Liver (tissue), 9 donors: Measurements from ENCODE around the gene BIN2. TPM values are rescaled to one million over a fixed set of nuclear protein-coding genes. Genes with fewer than 3 reads are reported as not detected.

ENCODE experiments used
- DNase-seq: peaks from one replicate; pipeline ENCODE4 v3.0.0-alpha.2; 2017; ENCODE audit warnings: low spot score
- H3K27ac ChIP-seq, 2 donors: one replicate each; pipeline ENCODE4 v1.7.0; 2013; ENCODE audit warnings: inconsistent platforms in 2 of 2, low read length in 2 of 2, control low read depth in 1 of 2, low read depth in 1 of 2, mild to moderate bottlenecking in 1 of 2
- H3K27me3 ChIP-seq, 4 donors: one replicate each; pipeline versions ENCODE4 v1.6.1 to v1.7.0; 2013; ENCODE audit warnings: low read length in 3 of 4, inconsistent platforms in 1 of 4, mild to moderate bottlenecking in 1 of 4, moderate library complexity in 1 of 4; ENCODE audit not compliant: control insufficient read depth in 4 of 4, insufficient read depth in 4 of 4
- H3K36me3 ChIP-seq, 4 donors: one replicate each; pipeline versions ENCODE4 v1.6.1 to v1.7.0; 2013; ENCODE audit warnings: low read length in 3 of 4, mild to moderate bottlenecking in 3 of 4, low read depth in 1 of 4, moderate library complexity in 1 of 4; ENCODE audit not compliant: control insufficient read depth in 4 of 4, insufficient read depth in 3 of 4
- H3K4me1 ChIP-seq, 4 donors: one replicate each; pipeline versions ENCODE4 v1.6.1 to v1.7.0; 2013; ENCODE audit warnings: low read length in 3 of 4, mild to moderate bottlenecking in 3 of 4, moderate library complexity in 1 of 4; ENCODE audit not compliant: control insufficient read depth in 4 of 4, insufficient read depth in 4 of 4
- H3K4me3 ChIP-seq, 3 donors: one replicate each; pipeline versions ENCODE4 v1.6.1 to v1.7.0; 2013; ENCODE audit warnings: low read length in 3 of 3, control low read depth in 1 of 3, low read depth in 1 of 3, mild to moderate bottlenecking in 1 of 3
- H3K9ac ChIP-seq, 2 donors: one replicate each; pipeline ENCODE4 v1.7.0; 2013; ENCODE audit warnings: low read length in 2 of 2, mild to moderate bottlenecking in 2 of 2, moderate library complexity in 2 of 2, control low read depth in 1 of 2, low read depth in 1 of 2
- H3K9me3 ChIP-seq, 4 donors: one replicate each; pipeline versions ENCODE4 v1.6.1 to v1.7.0; 2013; ENCODE audit warnings: low read length in 3 of 4; ENCODE audit not compliant: control insufficient read depth in 4 of 4
- ATF3 ChIP-seq: IDR thresholded peaks from 2 replicates; pipeline ENCODE4 v1.6.1; 2016; ENCODE audit warnings: antibody characterized with exemption
- CTCF ChIP-seq: fragments of 150-350 bp; IDR thresholded peaks from 2 replicates; pipeline ENCODE4 v1.5.1; 2017; ENCODE audit warnings: improper control_type of control experiment, low read depth, low read length; ENCODE audit not compliant: missing input control
- EGR1 ChIP-seq, 2 donors: IDR thresholded peaks; 2 replicates each; pipeline ENCODE4 v1.6.1; 2016 to 2018; ENCODE audit warnings: antibody characterized with exemption in 2 of 2, low read depth in 2 of 2
- FOXA1 ChIP-seq: IDR thresholded peaks from 2 replicates; pipeline ENCODE4 v1.6.1; 2016; ENCODE audit warnings: antibody characterized with exemption
- FOXA2 ChIP-seq: IDR thresholded peaks from 2 replicates; pipeline ENCODE4 v1.6.1; 2016; ENCODE audit warnings: antibody characterized with exemption
- GABPA ChIP-seq, 2 donors: IDR thresholded peaks in 1 of 2; conservative IDR thresholded peaks in 1 of 2; 2 replicates each; pipeline ENCODE4 v1.6.1; 2016; ENCODE audit warnings: antibody characterized with exemption in 2 of 2, mild to moderate bottlenecking in 1 of 2, moderate library complexity in 1 of 2
- HNF4A ChIP-seq, 2 donors: conservative IDR thresholded peaks; 2 replicates each; pipeline ENCODE4 v1.6.1; 2016; ENCODE audit warnings: antibody characterized with exemption in 2 of 2, mild to moderate bottlenecking in 2 of 2
- HNF4G ChIP-seq: IDR thresholded peaks from 2 replicates; pipeline ENCODE4 v1.6.1; 2016; ENCODE audit warnings: antibody characterized with exemption
- JUND ChIP-seq, 2 donors: IDR thresholded peaks; 2 replicates each; pipeline ENCODE4 v1.6.1; 2016; ENCODE audit warnings: antibody characterized with exemption in 2 of 2
- MAX ChIP-seq: IDR thresholded peaks from 2 replicates; pipeline ENCODE4 v1.6.1; 2016; ENCODE audit warnings: antibody characterized with exemption
- NR2F2 ChIP-seq: IDR thresholded peaks from 2 replicates; pipeline ENCODE4 v1.6.1; 2016; ENCODE audit warnings: antibody characterized with exemption
- RAD21 ChIP-seq, 2 donors: IDR thresholded peaks; 2 replicates each; pipeline ENCODE4 v1.6.1; 2016; ENCODE audit warnings: antibody characterized with exemption in 2 of 2, mild to moderate bottlenecking in 2 of 2
- RXRA ChIP-seq, 2 donors: IDR thresholded peaks; 2 replicates each; pipeline ENCODE4 v1.6.1; 2017 to 2018; ENCODE audit warnings: antibody characterized with exemption in 2 of 2, mild to moderate bottlenecking in 1 of 2
- SP1 ChIP-seq: IDR thresholded peaks from 2 replicates; pipeline ENCODE4 v1.6.1; 2018; ENCODE audit warnings: antibody characterized with exemption, mild to moderate bottlenecking
- TAF1 ChIP-seq: conservative IDR thresholded peaks from 2 replicates; pipeline ENCODE4 v1.6.1; 2016; ENCODE audit warnings: antibody characterized with exemption, mild to moderate bottlenecking
- YY1 ChIP-seq: IDR thresholded peaks from 2 replicates; pipeline ENCODE4 v1.6.1; 2016; ENCODE audit warnings: antibody characterized with exemption, mild to moderate bottlenecking
- ZBTB33 ChIP-seq: IDR thresholded peaks from 2 replicates; pipeline ENCODE4 v1.6.1; 2016; ENCODE audit warnings: antibody characterized with exemption
- WGBS: extraction: QIAGEN DNeasy Blood & Tissue Kit; methylation state at CpG from one replicate; pipeline ENCODE4 v1.1.7; 2013; 5-methylcytosine and 5-hydroxymethylcytosine counted together
- polyA plus RNA-seq, 2 donors: library from polyadenylated mRNA; stranded (reverse) in 1 of 2; unstranded in 1 of 2; fragments of 200-250 nt in 1 of 2; fragments of >200 nt in 1 of 2; fragmentation: Nextera tagmentation in 1 of 2; extraction: Ambion mirVana in 1 of 2; gene quantifications; one replicate each; pipeline versions ENCODE4 v1.2.1 to v1.2.3, GENCODE V29; 2013 to 2015
- total RNA-seq, 2 donors: library from RNA; depleted of rRNA; stranded (reverse); fragments of >200 nt; gene quantifications; one replicate each; pipeline ENCODE4 v1.2.3, GENCODE V29; 2014
- TF ChIP-seq, protein P1 (sequence below): IDR thresholded peaks from 2 replicates; pipeline ENCODE4 v1.6.1; 2016; ENCODE audit warnings: antibody characterized with exemption, mild to moderate bottlenecking
- donor health status: healthy.
- donor health status: healthy.
- donor health status: healthy.
- donor health status: healthy.
- donor health status: healthy.

Gene BIN2
- total and polyA plus RNA-seq, 4 donors: 1.9 to 10.2 (median 4.4) TPM

DNA sequence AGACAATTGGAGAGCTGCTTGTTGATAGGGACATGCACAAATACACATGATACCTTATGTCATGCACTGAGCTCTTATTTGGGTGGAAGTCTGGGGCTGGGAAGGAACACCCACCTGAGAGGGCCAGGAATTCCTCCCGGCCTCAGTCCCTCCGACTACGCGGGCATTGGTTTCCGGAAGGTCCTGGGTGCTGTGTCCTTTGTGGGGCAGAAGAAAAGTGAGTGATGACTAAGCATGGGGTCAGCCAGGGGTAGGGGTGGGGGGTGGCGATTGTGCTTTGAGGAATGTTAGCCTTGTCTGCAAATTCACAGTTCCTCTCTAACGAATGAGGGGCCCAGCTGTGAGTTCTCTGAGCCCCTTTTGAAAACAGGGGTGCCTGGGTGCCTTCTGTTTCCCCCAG, 21.7 kb upstream of the BIN2 start (continued):
- TF ChIP-seq ZBTB33 (no peak), JUND (IDR thresholded peaks at IDR 0.05) (no peak), ATF3 (no peak), NR2F2 (no peak), RXRA (IDR thresholded peaks at IDR 0.05) (no peak), SP1 (no peak), FOXA2 (no peak)

DNA sequence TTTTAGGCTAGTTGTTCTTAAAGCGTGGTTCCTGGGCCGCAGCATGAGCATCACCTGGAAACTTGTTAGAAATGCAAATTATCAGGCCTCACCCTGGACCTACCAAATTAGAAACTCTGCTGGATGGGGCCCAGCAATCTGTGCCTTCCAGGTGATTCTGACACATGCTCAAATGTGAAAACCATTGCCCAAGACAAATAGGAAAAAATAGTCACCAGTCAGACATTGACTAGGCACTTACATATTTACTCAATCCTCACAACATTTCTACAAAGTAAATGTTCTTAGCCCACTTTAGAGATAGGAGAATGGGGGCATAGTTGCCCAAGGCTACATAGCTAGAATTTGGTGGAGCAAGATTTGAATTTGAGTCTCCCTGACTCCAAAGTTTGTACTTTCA, 19.2 kb upstream of the BIN2 start:
- Histone ChIP-seq H3K4me1 (peaks cover 0 to 6% (median 2%) of the 10 kb centered on the region in 4 donors), H3K9me3 (no peaks in the 10 kb centered on the region), H3K4me3 (no peak overlapping the region), H3K27me3 (no peaks in the 10 kb centered on the region), H3K36me3 (no peaks in the 10 kb centered on the region), H3K27ac (no peak overlapping the region), H3K9ac (no peak overlapping the region)
- TF ChIP-seq HNF4A (conservative IDR thresholded peaks at IDR 0.05) (no peak), ATF3 (no peak), RXRA (IDR thresholded peaks at IDR 0.05) (no peak), MAX (no peak), FOXA1 (no peak), HNF4G (no peak), CTCF (no peak), RAD21 (IDR thresholded peaks at IDR 0.05) (no peak), SP1 (no peak), JUND (IDR thresholded peaks at IDR 0.05) (no peak), EGR1 (IDR thresholded peaks at IDR 0.05; ENCODE audit: low read depth in 2 of 2) (no peak), FOXA2 (no peak), TAF1 (no peak), NR2F2 (no peak), ZBTB33 (no peak), YY1 (no peak), GABPA (IDR thresholded peaks at IDR 0.05 in 1 of 2, conservative IDR thresholded peaks at IDR 0.05 in 1 of 2) (no peak)
- TF ChIP-seq, protein P1, sequence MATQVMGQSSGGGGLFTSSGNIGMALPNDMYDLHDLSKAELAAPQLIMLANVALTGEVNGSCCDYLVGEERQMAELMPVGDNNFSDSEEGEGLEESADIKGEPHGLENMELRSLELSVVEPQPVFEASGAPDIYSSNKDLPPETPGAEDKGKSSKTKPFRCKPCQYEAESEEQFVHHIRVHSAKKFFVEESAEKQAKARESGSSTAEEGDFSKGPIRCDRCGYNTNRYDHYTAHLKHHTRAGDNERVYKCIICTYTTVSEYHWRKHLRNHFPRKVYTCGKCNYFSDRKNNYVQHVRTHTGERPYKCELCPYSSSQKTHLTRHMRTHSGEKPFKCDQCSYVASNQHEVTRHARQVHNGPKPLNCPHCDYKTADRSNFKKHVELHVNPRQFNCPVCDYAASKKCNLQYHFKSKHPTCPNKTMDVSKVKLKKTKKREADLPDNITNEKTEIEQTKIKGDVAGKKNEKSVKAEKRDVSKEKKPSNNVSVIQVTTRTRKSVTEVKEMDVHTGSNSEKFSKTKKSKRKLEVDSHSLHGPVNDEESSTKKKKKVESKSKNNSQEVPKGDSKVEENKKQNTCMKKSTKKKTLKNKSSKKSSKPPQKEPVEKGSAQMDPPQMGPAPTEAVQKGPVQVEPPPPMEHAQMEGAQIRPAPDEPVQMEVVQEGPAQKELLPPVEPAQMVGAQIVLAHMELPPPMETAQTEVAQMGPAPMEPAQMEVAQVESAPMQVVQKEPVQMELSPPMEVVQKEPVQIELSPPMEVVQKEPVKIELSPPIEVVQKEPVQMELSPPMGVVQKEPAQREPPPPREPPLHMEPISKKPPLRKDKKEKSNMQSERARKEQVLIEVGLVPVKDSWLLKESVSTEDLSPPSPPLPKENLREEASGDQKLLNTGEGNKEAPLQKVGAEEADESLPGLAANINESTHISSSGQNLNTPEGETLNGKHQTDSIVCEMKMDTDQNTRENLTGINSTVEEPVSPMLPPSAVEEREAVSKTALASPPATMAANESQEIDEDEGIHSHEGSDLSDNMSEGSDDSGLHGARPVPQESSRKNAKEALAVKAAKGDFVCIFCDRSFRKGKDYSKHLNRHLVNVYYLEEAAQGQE: no peak
- DNase-seq: no peak
- WGBS: 98% methylated on average over 2 of the region's 2 CpGs
